Fibroblast of skin of right biceps (primary cell): Measurements from ENCODE around the gene HIBCH.
A peak's percentile ranks its signal among the peaks of the same experiment; 100 is the strongest.
"Not testable (repeated sequence)": the region's sequence is repeated elsewhere in the genome, so short reads cannot be mapped to it uniquely, and the experiment has no call there.

Experiments
- DNase-seq: peaks from one replicate; pipeline ENCODE4 v3.0.0-alpha.2; 2013

Gene HIBCH

GRCh38 chr2:190319555-190320498 lies at the start of gene HIBCH:
TSS of gene HIBCH (minus strand) at chr2:190319826. CDS start at chr2:190319750, 76 bp downstream.
- DNase-seq = peak; percentile 99

- DNase-seq = no peak
Observed at GRCh38 chr2:190367091-190367490, 47.5 kb upstream of the HIBCH start.

GRCh38 chr2:190366248-190366753 lies 46.7 kb upstream of the HIBCH start:
- DNase-seq = no peak

- DNase-seq = no peak
Observed at GRCh38 chr2:190365499-190366204, 46.0 kb upstream of the HIBCH start.

- DNase-seq = no peak
Observed at GRCh38 chr2:190362894-190363293, 43.3 kb upstream of the HIBCH start.

- DNase-seq = no peak
Observed at GRCh38 chr2:190361572-190361971, 41.9 kb upstream of the HIBCH start.

- no peak for DNase-seq
Observed at GRCh38 chr2:190360965-190361364, 41.3 kb upstream of the HIBCH start.

GRCh38 chr2:190360561-190360960 lies 40.9 kb upstream of the HIBCH start:
- DNase-seq = no peak

GRCh38 chr2:190358655-190359448 lies 39.2 kb upstream of the HIBCH start:
- DNase-seq = not testable (repeated sequence)

- DNase-seq = no peak
Observed at GRCh38 chr2:190357600-190357999, 38.0 kb upstream of the HIBCH start.

GRCh38 chr2:190355968-190356644 lies 36.5 kb upstream of the HIBCH start:
- no peak for DNase-seq

GRCh38 chr2:190354003-190354690 lies 34.5 kb upstream of the HIBCH start:
- DNase-seq = no peak

GRCh38 chr2:190353537-190353899 lies 33.9 kb upstream of the HIBCH start:
- DNase-seq = no peak

- no peak for DNase-seq
Observed at GRCh38 chr2:190352668-190353536, 33.3 kb upstream of the HIBCH start.

- no peak for DNase-seq
Observed at GRCh38 chr2:190351955-190352354, 32.3 kb upstream of the HIBCH start.

GRCh38 chr2:190350371-190350770 lies 30.7 kb upstream of the HIBCH start:
- no peak for DNase-seq

- no peak for DNase-seq
Observed at GRCh38 chr2:190344276-190344827, 24.7 kb upstream of the HIBCH start.

GRCh38 chr2:190343536-190344275 lies 24.1 kb upstream of the HIBCH start, which contains the start of gene INPP1:
TSS of gene INPP1 (plus strand) at chr2:190343589. CDS start at chr2:190360103, 16,514 bp downstream.
- DNase-seq = peak; percentile 55

- no peak for DNase-seq
Observed at GRCh38 chr2:190343089-190343535, 23.5 kb upstream of the HIBCH start.
